ENCODE data around the gene RBMS3.

RBMS3 gene

DNA sequence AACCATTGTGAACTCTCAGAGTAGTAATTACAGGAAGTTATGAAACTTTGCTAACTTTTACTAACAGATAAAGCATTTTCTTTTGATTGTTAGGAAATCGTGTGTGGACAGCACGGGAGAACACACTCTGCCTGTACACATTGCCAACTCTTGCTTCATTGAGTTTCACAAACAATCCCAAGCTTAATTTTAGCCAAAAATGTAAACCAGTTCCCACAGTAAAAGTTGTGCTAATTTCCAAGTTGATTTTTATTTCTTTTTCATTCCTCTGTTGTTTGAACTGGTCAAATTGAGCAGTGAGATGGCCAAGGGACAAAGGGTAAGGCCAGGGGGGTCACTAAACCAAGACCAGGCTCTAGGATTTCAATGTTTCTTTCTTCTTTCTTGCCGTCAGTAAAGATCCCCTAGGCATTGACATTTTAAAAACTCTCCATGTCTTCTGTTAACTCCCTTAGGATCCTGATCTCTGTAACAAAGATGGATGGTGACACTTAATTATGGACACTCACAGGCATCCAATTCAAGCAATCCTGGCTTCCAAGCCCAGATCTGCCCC, 414.9 kb downstream of the RBMS3 start:
- no peak for DNase-seq

DNA sequence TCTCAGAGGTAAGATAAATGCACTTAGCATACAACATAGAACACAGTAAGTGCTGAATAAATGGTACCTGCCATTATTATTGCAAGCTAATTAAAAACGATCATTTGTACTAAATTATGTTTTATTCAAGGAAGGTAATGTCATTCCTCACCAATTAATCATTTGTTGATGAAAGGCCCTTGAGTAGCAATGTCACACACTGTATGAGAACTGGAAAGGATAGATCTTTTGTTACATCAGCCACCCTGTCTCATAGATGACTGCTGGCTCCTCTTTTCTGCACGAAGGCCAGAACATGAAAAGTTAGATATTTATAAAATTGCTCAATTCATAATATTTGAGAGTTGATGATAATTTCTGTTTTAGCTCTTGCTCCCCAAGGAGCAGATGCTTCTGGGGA, 415.4 kb downstream of the RBMS3 start:
- DNase-seq: no peak

DNA sequence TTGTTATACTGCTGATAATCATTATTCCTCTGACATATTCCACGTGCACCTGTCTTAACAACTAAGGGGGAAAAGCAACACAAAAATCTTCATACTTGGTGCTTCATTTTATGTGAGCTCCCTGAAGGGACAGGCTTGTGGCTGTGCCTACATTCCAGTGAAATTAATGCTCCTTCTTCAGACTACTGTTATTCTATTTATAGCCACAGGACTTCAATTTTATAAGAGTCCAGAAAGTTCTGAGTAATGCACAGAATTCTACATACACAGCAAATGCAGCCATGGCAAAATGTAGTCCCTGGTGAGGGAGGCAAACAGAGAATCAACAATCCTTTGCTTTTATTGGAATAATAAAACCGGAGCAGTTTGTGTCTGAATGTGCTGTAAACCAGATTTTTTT, 417.1 kb downstream of the RBMS3 start:
- DNase-seq: no peak

GRCh38 chr3:29700256-29700655, 419.4 kb downstream of the RBMS3 start:
- DNase-seq: no peak

DNA sequence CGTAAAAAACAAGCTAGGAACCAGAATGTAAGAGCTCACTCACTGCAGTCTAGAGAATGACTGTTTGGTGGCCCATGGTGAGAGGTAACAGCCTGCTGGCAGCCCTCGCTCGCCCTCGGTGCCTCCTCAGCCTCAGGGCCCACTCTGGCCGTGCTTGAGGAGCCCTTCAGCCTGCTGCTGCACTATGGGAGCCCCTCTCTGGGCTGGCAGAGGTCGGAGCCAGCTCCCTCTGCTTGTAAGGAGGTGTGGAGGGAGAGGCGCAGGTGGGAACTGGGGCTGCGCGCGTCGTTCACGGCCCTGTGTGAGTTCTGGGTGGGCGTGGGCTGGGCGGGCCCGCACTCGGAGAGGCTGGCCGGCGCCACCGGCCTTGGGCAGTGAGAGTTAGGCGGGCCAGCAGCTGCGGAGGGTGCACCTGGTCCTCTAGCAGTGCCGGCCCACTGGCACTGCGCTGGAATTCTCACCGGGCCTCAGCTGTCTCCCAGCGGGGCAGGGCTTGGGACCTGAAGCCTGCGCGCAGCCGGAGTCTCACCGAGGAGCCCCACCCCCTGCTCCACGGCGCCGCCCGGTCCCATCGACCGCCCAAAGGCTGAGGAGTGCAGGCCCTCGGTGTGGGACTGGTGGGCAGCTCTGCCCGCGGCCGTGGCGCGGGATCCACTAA, 420.6 kb downstream of the RBMS3 start:
- DNase-seq: no peak

- DNase-seq: no peak
These were observed 425.3 kb downstream of the RBMS3 start for GRCh38 chr3:29705906-29706844.

DNA sequence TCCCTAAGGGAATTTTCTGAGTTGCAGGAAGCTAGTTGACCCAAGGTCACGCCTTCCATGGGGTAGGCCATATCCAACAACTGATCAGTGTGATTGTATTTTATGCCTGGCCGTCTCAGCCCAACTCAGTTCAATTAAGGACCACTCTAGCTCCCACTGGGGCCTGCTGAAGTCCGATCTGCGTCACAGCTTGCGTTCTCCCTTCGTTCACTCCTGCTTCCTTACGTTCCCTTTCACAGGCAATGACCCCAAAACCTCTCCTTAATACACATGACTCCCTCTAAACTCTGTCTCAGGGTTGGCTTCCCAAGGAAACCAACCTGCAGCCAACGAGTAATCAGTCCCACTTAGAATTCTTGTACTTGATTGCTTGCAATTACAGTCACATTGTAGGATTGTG, 428.0 kb downstream of the RBMS3 start:
- no peak for DNase-seq

DNA sequence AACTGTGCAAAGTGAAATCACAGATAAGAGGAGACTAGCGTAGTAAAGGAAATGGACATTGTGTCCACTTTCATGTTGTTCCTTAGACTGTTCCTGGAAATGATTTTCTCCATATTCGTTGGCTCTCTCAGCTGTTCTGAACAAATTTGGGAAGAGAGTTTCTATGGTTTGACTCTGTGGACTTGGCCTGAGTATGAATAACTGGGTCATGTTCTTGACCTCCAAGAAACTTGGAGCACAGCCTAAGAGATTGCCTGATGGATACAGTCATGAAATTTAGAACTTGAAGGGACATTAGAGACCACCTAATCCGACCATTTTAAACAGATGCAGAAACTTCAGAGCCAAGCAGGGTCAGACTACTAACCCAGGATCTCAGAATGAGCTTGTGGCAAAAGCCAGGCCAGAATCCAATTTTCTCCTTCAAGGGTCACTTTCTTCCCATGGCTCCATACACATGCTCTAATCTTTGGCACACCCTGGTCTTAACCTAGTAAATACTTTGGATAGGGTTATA, 430.4 kb downstream of the RBMS3 start:
- no peak for DNase-seq

GRCh38 chr3:29716213-29716612, 435.3 kb downstream of the RBMS3 start:
- DNase-seq: no peak

GRCh38 chr3:29718661-29719065, 437.8 kb downstream of the RBMS3 start:
- no peak for DNase-seq

- DNase-seq: no peak
These were observed 439.8 kb downstream of the RBMS3 start for GRCh38 chr3:29720665-29721064.

DNA sequence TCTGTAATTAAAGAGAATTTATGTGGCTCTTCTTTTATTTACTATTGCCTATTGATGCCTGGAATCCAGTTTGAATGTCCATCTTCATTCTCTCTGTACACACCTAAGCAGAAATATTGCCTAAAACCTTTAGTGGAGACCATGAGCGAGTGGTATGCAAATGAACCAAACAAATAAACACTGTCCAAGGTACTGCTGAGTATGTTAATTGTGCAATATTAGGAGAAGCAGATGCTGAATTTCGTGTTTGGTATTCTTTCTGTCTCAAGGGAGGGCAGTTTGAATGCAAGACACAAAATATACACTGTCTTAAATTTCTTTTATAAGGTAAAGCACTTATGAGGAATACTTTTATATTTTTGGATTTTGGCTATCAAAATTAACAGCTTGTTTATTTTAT, 440.9 kb downstream of the RBMS3 start:
- DNase-seq: no peak

- no peak for DNase-seq
These were observed 450.2 kb downstream of the RBMS3 start for GRCh38 chr3:29731050-29731449.

GRCh38 chr3:29741231-29741630, 460.4 kb downstream of the RBMS3 start:
- no peak for DNase-seq

DNA sequence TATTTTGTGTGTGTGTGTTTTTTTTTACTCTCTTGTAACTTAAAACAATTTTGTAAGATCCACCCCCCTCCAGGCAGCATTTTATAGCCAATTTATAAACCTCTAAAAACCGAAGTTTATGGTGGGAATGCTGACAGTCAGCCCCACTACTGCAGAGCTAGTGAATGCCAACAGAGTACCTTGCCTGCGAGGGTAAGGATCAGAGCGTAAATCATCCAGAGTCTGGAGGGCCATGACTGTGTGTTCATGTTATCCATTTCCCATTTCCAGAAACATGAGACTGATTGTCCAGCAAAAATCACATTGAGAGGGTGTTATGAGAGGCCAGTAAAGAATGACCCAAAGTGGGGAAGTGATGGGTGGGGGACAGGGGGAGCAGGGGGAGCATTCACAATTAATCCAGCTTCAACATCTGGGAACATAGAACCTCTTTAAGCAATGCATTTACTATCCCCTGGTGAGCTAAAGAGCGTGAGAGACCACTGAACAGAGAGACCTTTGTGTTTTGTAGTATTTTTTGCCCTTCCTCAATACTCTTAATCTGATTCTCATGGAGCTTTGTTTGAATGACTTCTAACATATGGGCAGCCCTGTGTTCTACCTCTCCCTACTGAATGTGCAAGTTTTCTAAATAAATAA, 464.5 kb downstream of the RBMS3 start:
- DNase-seq: no peak

- DNase-seq: no peak
These were observed 465.4 kb downstream of the RBMS3 start for GRCh38 chr3:29746163-29746760.

DNA sequence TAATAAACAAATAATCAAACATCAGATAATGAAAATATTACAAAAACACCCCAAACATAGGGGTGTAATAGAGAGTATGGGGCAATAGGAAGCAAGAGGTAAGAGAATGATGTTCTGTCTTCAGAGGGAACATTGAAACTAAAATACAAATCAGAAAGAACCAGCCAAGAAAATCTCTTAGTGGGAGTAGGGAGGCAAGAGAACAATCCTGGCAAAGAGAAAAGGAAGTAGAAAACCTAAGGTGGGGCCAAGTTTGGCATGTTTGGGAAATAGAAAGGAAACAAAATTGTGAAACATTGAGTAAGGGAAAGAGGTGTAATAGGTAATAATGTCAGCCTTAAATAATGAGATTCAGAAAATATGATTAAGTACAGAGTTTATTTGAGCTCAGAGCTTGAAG, 467.1 kb downstream of the RBMS3 start:
- no peak for DNase-seq

GRCh38 chr3:29751647-29752314, 470.9 kb downstream of the RBMS3 start:
- no peak for DNase-seq

DNA sequence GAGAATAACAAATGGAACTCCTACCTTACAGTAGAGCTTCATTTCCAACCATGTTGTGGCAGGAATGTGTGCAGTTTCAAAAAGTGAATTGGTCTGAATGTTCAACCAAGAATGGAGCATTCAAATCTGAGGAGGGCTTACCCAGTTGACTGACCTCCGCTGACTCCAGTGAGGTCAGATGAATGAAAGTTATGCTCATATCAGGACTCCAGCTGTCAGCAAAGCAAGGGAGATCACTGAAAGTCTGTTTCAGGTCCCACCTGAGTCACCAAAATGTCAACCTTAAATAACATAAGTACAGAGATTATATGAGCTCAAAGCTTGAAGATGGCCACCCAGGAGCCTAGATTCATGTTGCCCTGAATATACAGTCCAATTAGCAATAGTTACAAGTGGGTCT, 473.5 kb downstream of the RBMS3 start:
- DNase-seq: no peak

GRCh38 chr3:29755416-29755815, 474.5 kb downstream of the RBMS3 start:
- no peak for DNase-seq

DNA sequence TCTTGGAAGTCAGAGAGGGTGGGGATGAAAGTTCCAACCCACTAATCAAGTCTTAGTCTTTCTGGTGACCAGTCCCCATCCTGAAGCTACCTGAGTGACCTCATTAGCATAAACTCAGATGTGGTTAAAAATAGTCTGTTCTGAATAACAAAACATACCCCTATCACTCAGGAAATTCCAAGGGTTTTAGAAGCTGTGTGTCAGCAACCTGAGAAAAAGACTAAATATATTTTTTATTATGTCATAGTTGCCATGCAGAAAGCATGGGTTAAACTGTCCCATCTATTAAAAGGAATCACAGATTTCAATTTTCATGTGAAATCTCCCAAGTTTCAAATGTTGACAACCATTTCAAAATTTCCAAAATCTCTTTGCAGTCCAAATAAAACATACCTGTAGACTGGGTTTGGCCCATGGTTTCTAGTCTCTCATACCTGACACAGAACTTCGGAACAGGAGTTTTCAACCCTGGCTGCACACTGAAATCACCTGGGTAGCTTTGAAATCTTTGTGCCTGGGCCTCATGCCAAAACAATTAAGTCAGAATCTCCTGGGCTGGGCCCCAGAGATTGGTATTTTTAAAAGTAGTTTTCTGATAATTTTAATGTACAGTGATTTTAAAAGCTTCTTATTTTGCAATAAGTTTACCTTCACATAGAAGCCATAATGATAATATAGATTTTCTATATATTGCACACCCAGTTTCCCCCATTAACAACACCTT, 476.3 kb downstream of the RBMS3 start:
- DNase-seq: no peak

DNA sequence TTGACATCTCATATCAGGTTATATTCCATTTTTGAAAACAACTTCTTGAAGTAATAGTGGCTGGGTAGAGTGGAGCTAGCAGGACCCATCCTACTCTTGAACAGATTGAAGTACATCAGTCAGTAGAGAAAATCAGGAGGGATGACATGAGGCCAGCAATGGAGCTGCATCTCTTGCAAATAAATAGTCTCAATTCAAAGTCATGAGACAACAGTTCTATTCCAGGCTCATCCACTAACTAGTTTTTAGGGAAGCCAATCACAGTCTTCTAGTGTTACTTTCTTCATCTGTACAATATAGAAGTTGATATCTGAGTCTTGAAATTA, 477.2 kb downstream of the RBMS3 start:
- DNase-seq: no peak

All from SHP77 treated with DMSO at 0.1 percent for 48 hours (cell line).